ENCODE data around the gene CNNM2.

- no peak for TF ChIP-seq TAF1 (IDR thresholded peaks at IDR 0.05; ENCODE audit: borderline replicate concordance, insufficient read depth, low read length)
- TF ChIP-seq FOXP2 (optimal IDR thresholded peaks at IDR 0.05; ENCODE audit: borderline replicate concordance, extremely low read depth, extremely low read length, insufficient read depth), result no peak
- TF ChIP-seq SIN3A (IDR thresholded peaks at IDR 0.05; ENCODE audit: borderline replicate concordance, insufficient read depth, low read length), result no peak
- TF ChIP-seq POLR2AphosphoS5 (IDR thresholded peaks at IDR 0.05; ENCODE audit: low read depth, low read length), result no peak
These were observed 656 bp upstream of the CNNM2 start for GRCh38 chr10:102917314-102917961.

Data from PFSK-1 (cell line).